ENCODE results near the gene HPGDS.

DNA sequence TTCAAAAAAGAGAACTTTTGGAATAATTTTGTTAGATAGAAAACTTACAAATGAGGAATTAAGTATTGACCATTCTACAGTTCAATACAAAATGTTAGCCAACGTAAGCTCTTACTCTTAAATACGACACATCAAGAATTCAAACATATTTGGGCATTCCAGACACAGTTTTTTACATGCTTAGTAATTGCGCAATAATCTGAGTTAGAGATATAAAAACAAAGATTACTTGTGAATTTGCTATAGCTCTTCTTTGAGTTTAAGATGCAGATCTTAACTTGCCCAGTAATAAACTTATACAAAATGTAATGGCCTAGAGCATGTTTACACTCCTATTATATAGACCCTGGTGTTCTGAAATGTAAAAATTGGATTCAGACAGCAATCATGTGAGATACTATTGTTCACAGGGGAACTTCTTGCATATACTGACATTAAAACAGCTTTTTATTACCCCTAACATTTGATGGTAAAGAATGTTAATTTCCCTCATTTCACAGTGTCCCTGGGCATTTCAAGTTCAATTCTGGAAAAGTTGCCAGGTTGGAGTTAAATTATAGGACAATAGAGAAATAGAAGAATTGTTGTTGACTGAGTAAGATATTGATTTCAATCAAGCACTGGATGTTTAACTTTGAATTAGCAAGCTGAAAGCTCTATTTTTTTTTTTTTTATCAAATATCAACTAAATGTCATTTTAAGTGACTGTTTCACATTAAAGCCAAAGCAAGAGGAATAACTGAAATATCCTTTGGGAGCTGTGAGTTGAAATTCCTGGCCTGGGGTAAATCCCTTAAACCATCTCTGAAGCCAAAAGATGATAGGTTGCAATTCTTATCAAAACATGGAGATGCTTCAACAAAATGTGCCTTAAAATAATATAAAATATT lies 910 bp downstream of the HPGDS start:
- TF ChIP-seq, protein P1, sequence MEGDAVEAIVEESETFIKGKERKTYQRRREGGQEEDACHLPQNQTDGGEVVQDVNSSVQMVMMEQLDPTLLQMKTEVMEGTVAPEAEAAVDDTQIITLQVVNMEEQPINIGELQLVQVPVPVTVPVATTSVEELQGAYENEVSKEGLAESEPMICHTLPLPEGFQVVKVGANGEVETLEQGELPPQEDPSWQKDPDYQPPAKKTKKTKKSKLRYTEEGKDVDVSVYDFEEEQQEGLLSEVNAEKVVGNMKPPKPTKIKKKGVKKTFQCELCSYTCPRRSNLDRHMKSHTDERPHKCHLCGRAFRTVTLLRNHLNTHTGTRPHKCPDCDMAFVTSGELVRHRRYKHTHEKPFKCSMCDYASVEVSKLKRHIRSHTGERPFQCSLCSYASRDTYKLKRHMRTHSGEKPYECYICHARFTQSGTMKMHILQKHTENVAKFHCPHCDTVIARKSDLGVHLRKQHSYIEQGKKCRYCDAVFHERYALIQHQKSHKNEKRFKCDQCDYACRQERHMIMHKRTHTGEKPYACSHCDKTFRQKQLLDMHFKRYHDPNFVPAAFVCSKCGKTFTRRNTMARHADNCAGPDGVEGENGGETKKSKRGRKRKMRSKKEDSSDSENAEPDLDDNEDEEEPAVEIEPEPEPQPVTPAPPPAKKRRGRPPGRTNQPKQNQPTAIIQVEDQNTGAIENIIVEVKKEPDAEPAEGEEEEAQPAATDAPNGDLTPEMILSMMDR (IDR thresholded peaks at IDR 0.05): no peak
- TF ChIP-seq POLR2A (IDR thresholded peaks at IDR 0.05; ENCODE audit: low read depth): no peak
- no peak for TF ChIP-seq POLR2AphosphoS5 (IDR thresholded peaks at IDR 0.05)
- no peak for TF ChIP-seq EP300 (IDR thresholded peaks at IDR 0.05)
